OCI-LY7 (cell line): ENCODE data around the gene RPS6KB2. TPM values are rescaled to one million over a fixed set of nuclear protein-coding genes. Genes with fewer than 3 reads are reported as not detected.
A peak's percentile ranks its signal among the peaks of the same experiment; 100 is the strongest.

Source experiments
- BruUV-seq: library from RNA; stranded (reverse); fragments of 400-500 nt; replicated peaks from 2 replicates; lab custom pipeline; 2021; lab: Mats Ljungman, UMichigan
- CTCF ChIA-PET: fragments of 300-600 bp; sonication (Branson Sonifier 250); formaldehyde crosslinking; loops from one replicate; lab custom pipeline; 2022; ENCODE audit warnings: antibody characterized with exemption; ENCODE audit not compliant: unreplicated experiment; lab: Charles Lee
- POLR2A ChIA-PET: fragments of 300-600 bp; sonication (Branson Sonifier 250); formaldehyde crosslinking; loops from one replicate; lab custom pipeline; 2022; ENCODE audit warnings: antibody characterized with exemption; lab: Charles Lee
- DNase-seq: peaks from one replicate; pipeline ENCODE4 v3.0.0-alpha.2; 2015; ENCODE audit warnings: low spot score
- H2AFZ ChIP-seq: fragments of 200-600 bp; sonication (generic), shearing (Covaris generic); 2 replicates; pipeline ENCODE4 v1.6.1; 2014; ENCODE audit warnings: mild to moderate bottlenecking, antibody characterized with exemption, low read length, moderate library complexity
- H3K27ac ChIP-seq: fragments of 200-600 bp; sonication (generic); 2 replicates; pipeline ENCODE4 v1.5.1; 2014; ENCODE audit warnings: mixed run types, low read depth, mild to moderate bottlenecking, moderate library complexity, low read length, inconsistent platforms; ENCODE audit not compliant: poor library complexity, severe bottlenecking
- H3K36me3 ChIP-seq: fragments of 200-600 bp; sonication (generic); 2 replicates; pipeline ENCODE4 v1.6.1; 2014; ENCODE audit warnings: mild to moderate bottlenecking, antibody characterized with exemption, low read length, moderate library complexity, mixed read lengths; ENCODE audit not compliant: insufficient read depth
- H3K4me1 ChIP-seq: fragments of 200-600 bp; sonication (generic); 2 replicates; pipeline ENCODE4 v1.5.1; 2014; ENCODE audit warnings: mild to moderate bottlenecking, low read length; ENCODE audit not compliant: insufficient read depth, poor library complexity, severe bottlenecking
- H3K4me2 ChIP-seq: fragments of 200-600 bp; sonication (generic); 2 replicates; pipeline ENCODE4 v1.6.1; 2014; ENCODE audit warnings: mild to moderate bottlenecking, low read length
- H3K4me3 ChIP-seq: fragments of 200-600 bp; sonication (generic); 2 replicates; pipeline ENCODE4 v1.5.1; 2014; ENCODE audit warnings: mild to moderate bottlenecking, low read depth, low read length; ENCODE audit not compliant: poor library complexity, severe bottlenecking
- H3K79me2 ChIP-seq: fragments of 200-600 bp; sonication (generic); 2 replicates; pipeline ENCODE4 v1.6.1; 2016; ENCODE audit warnings: low read depth, mild to moderate bottlenecking, low read length, moderate library complexity, mixed read lengths; ENCODE audit not compliant: insufficient read depth
- H3K9me2 ChIP-seq: fragments of 200-600 bp; sonication (generic); 2 replicates; pipeline ENCODE4 v1.6.1; 2016; ENCODE audit warnings: mild to moderate bottlenecking, low read length, mixed read lengths; ENCODE audit not compliant: insufficient read depth
- H3K9me3 ChIP-seq: fragments of 200-600 bp; sonication (generic); 2 replicates; pipeline ENCODE4 v1.6.1; 2014; ENCODE audit warnings: mild to moderate bottlenecking, mixed run types, low read length, mixed read lengths
- H4K20me1 ChIP-seq: fragments of 200-600 bp; sonication (generic); 2 replicates; pipeline ENCODE4 v1.6.1; 2014; ENCODE audit warnings: mild to moderate bottlenecking, antibody characterized with exemption, low read length, moderate library complexity, mixed read lengths; ENCODE audit not compliant: insufficient read depth
- EZH2phosphoT487 ChIP-seq: fragments of 200-600 bp; sonication (generic); IDR thresholded peaks from 2 replicates; pipeline ENCODE4 v1.6.1; 2018; ENCODE audit warnings: low read depth, borderline replicate concordance, mild to moderate bottlenecking, mixed run types, antibody characterized with exemption, low read length, moderate library complexity, mixed read lengths
- intact Hi-C: fragments of 100-400 bp; cut with micrococcal nuclease; formaldehyde crosslinking; loops from one replicate; pipeline ENCODE4 v1.10.0; 2022; ENCODE audit not compliant: unreplicated experiment
- total RNA-seq, 2 experiments: library from RNA; depleted of rRNA in 1 of 2; stranded (reverse); fragments of >200 nt in 1 of 2; shearing (Covaris generic) in 1 of 2; gene quantifications; 2 replicates each; pipeline ENCODE4 v1.2.3, GENCODE V29; 2014 to 2022
- TF ChIP-seq, protein P1 (sequence below): fragments of 200-600 bp; sonication (generic); conservative IDR thresholded peaks from 2 replicates; pipeline ENCODE4 v1.5.1; 2014; ENCODE audit warnings: mild to moderate bottlenecking, antibody characterized with exemption, low read length, moderate library complexity, mixed read lengths

RPS6KB2 gene
- total RNA-seq, 2 experiments from 2014 or later, result 48.3 to 69.4 TPM

GRCh38 chr11:67466367-67466766, 38.1 kb downstream of the RPS6KB2 start:
- ChIA-PET CTCF (no interaction called here), POLR2A (interaction anchor here (0.6 to 2.0 kb wide), 4 partner anchors 16 to 65 kb away, joined by 3 to 18 read pairs (median 5); partner anchors contain the start of genes CORO1B, PPP1CA and PTPRCAP)
- Histone ChIP-seq H4K20me1 (no peaks in the 10 kb centered on the region), H3K36me3 (no peaks in the 10 kb centered on the region; the same call in 1 of the 2 replicates), H3K9me2 (no peaks in the 10 kb centered on the region), H3K79me2 (peaks cover 23% of the 10 kb centered on the region; the same call in 1 of the 2 replicates), H3K27ac (peak overlapping the region; percentile 76), H3K4me3 (peak overlapping the region; percentile 87), H3K9me3 (no peaks in the 10 kb centered on the region), H3K4me2 (peak overlapping the region; percentile 100), H2AFZ (no peak overlapping the region), H3K4me1 (peaks cover 65% of the 10 kb centered on the region)
- BruUV-seq, result no TSS peak
- no peak for DNase-seq
- intact Hi-C loops, result loop anchor here (5.0 kb wide), 1 partner anchor 114 kb away; the partner anchor contains the start of gene POLD4
- TF ChIP-seq, protein P1, sequence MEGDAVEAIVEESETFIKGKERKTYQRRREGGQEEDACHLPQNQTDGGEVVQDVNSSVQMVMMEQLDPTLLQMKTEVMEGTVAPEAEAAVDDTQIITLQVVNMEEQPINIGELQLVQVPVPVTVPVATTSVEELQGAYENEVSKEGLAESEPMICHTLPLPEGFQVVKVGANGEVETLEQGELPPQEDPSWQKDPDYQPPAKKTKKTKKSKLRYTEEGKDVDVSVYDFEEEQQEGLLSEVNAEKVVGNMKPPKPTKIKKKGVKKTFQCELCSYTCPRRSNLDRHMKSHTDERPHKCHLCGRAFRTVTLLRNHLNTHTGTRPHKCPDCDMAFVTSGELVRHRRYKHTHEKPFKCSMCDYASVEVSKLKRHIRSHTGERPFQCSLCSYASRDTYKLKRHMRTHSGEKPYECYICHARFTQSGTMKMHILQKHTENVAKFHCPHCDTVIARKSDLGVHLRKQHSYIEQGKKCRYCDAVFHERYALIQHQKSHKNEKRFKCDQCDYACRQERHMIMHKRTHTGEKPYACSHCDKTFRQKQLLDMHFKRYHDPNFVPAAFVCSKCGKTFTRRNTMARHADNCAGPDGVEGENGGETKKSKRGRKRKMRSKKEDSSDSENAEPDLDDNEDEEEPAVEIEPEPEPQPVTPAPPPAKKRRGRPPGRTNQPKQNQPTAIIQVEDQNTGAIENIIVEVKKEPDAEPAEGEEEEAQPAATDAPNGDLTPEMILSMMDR, result no peak
- TF ChIP-seq EZH2phosphoT487, result no peak

- no TSS peak for BruUV-seq
- H3K27ac ChIP-seq, result peak overlapping the region; percentile 76
- H2AFZ ChIP-seq, result no peak overlapping the region
- H3K4me3 ChIP-seq, result peak overlapping the region; percentile 87
- intact Hi-C loops, result loop anchor here (5.0 kb wide), 1 partner anchor 115 kb away; the partner anchor contains the start of gene POLD4
- POLR2A ChIA-PET, result interaction anchor here (0.6 to 4.2 kb wide), 6 partner anchors 9 to 63 kb away, joined by 5 to 20 read pairs (median 6); partner anchors contain the start of genes AIP, CORO1B, PTPRCAP and TBC1D10C
- no peaks in the 10 kb centered on the region for H4K20me1 ChIP-seq
- no peaks in the 10 kb centered on the region for H3K9me2 ChIP-seq
- H3K36me3 ChIP-seq, result no peaks in the 10 kb centered on the region; the same call in 1 of the 2 replicates
- peaks cover 23% of the 10 kb centered on the region; the same call in 1 of the 2 replicates for H3K79me2 ChIP-seq
- H3K4me1 ChIP-seq, result peaks cover 59% of the 10 kb centered on the region
- DNase-seq, result peak; percentile 23
- TF ChIP-seq, protein P1, result no peak
- no peak for TF ChIP-seq EZH2phosphoT487
- CTCF ChIA-PET, result interaction anchor here (0.5 kb wide), 1 partner anchor 114 kb away, joined by 3 read pairs; no protein-coding TSS in a partner anchor
- H3K9me3 ChIP-seq, result no peaks in the 10 kb centered on the region
- H3K4me2 ChIP-seq, result peak overlapping the region; percentile 100
Measured at GRCh38 chr11:67466962-67467771, 38.9 kb downstream of the RPS6KB2 start.
